Adrenal gland (tissue), 12 donors: ENCODE measurements around the gene FGF8. TPM values are rescaled to one million over a fixed set of nuclear protein-coding genes. Genes with fewer than 3 reads are reported as not detected.

ENCODE experiments used
- DNase-seq, 7 donors: peaks; one replicate each; pipeline ENCODE4 v3.0.0-alpha.2; 2019 to 2020
- H3K27ac ChIP-seq, 5 donors: fragments of 200-600 bp; sonication (generic) in 4 of 5; 1 replicate in 3 of 5; 2 replicates in 2 of 5; pipeline versions ENCODE4 v1.5.1 to v1.8.0; 2016 to 2020; ENCODE audit warnings: mild to moderate bottlenecking in 1 of 5
- H3K27me3 ChIP-seq: fragments of 200-600 bp; 2 replicates; pipeline ENCODE4 v1.8.0; 2021
- H3K36me3 ChIP-seq, 2 donors: fragments of 200-600 bp; replicated peaks in 1 of 2; 1 replicate in 1 of 2; 2 replicates in 1 of 2; pipeline versions ENCODE4 v1.5.1 to v1.8.0; 2018 to 2022
- H3K4me1 ChIP-seq, 2 donors: fragments of 200-600 bp; replicated peaks in 1 of 2; 1 replicate in 1 of 2; 2 replicates in 1 of 2; pipeline versions ENCODE4 v1.5.1 to v1.8.0; 2018 to 2021
- H3K4me3 ChIP-seq, 4 donors: fragments of 200-600 bp; sonication (generic) in 3 of 4; one replicate each; pipeline ENCODE4 v1.5.1; 2016 to 2018
- H3K9me3 ChIP-seq, 3 donors: fragments of 200-600 bp; sonication (generic) in 1 of 3; replicated peaks in 1 of 3; 1 replicate in 2 of 3; 2 replicates in 1 of 3; pipeline versions ENCODE4 v1.5.1 to v1.8.0; 2016 to 2021
- POLR2A ChIP-seq, 2 donors: fragments of 450-650 bp; IDR thresholded peaks; one replicate each; pipeline ENCODE4 v1.6.1; 2017; ENCODE audit warnings: antibody characterized with exemption in 2 of 2, mild to moderate bottlenecking in 2 of 2, moderate library complexity in 1 of 2
- WGBS, 4 donors: extraction: QIAGEN DNeasy Blood & Tissue Kit in 2 of 4; methylation state at CpG; one replicate each; pipeline versions ENCODE4 v1.1.5 to v1.1.7; 2013 to 2017; 5-methylcytosine and 5-hydroxymethylcytosine counted together
- intact Hi-C, 2 donors: fragments of 100-400 bp; cut with DNase I; formaldehyde crosslinking; loops; one replicate each; pipeline versions ENCODE4 v1.14.1 to v1.15.0; 2022 to 2023
- polyA plus RNA-seq, 3 donors: library from polyadenylated mRNA; stranded (reverse); fragments of 200-250 nt in 2 of 3; fragments of 350-450 nt in 1 of 3; fragmentation: Illumina TruSeq in 1 of 3; extraction: RNeasy Lipid Tissue Mini Kit (QIAGEN cat#74804) in 1 of 3; gene quantifications; one replicate each; pipeline ENCODE4 v1.2.3, GENCODE V29; 2013 to 2014
- total RNA-seq, 9 donors: library from RNA; depleted of rRNA in 4 of 9; stranded (reverse); fragments of >200 nt in 4 of 9; fragments of 120-200 nt in 1 of 9; fragmentation: NEBNext Ultra II Directional in 1 of 9; extraction: Animal tissue kit (Norgen Biotek cat#: 25700) in 1 of 9; gene quantifications; one replicate each; pipeline versions ENCODE4 v1.1.0 to v1.2.4, GENCODE V29; 2013 to 2023
- TF ChIP-seq, protein P1 (sequence below), 6 experiments: fragments of 450-650 bp in 4 of 6; fragments of 200-600 bp in 2 of 6; sonication (generic) in 1 of 6; IDR thresholded peaks; 1 replicate in 5 of 6; 2 replicates in 1 of 6; pipeline versions ENCODE4 v1.5.1 to v1.8.0; 2016 to 2021; ENCODE audit warnings: antibody characterized with exemption in 6 of 6, mild to moderate bottlenecking in 2 of 6, moderate library complexity in 1 of 6
- donor health status: healthy with polysubstance abuse.
- donor health status: Bipolar disorder and iron deficiency.
- donor health status: DM: yes; HTN: yes; CAD: no.
- donor health status: DM: no; HTN: no; CAD: no.
- donor health status: DM: no; HTN: no; CAD: no.
- donor health status: DM: yes; HTN: yes; CAD: no.

FGF8 gene
- total and polyA plus RNA-seq, 12 donors, result not detected

DNA sequence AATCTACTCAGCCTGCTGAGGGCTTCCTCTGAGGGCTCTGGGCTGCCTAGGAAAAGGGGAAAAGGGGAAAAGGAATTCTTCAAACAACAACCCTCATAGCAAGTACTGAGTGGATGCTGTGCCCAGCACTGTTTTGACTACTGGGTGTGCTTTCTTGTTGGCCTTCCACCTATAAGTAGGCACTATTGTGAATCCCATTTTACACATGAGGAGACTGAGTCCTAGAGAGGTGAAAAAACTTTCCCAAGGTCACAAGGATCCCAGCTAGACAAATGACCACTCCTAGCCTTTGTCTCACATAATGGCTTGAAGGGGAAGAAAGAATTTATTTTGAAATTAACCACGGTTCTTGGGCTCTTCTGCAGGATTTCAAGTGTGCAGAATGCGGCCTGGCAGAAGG is 17.1 kb downstream of the FGF8 start:
- no peak for DNase-seq
- H3K4me3 ChIP-seq, result no peak overlapping the region
- H3K9me3 ChIP-seq, result no peaks in the 10 kb centered on the region
- H3K36me3 ChIP-seq, result no peaks in the 10 kb centered on the region
- H3K27me3 ChIP-seq, result no peaks in the 10 kb centered on the region
- no peaks in the 10 kb centered on the region for H3K4me1 ChIP-seq
- intact Hi-C loops, result no loop called here
- no peak overlapping the region for H3K27ac ChIP-seq
- no peak for TF ChIP-seq POLR2A (IDR thresholded peaks at IDR 0.05)
- TF ChIP-seq, protein P1, sequence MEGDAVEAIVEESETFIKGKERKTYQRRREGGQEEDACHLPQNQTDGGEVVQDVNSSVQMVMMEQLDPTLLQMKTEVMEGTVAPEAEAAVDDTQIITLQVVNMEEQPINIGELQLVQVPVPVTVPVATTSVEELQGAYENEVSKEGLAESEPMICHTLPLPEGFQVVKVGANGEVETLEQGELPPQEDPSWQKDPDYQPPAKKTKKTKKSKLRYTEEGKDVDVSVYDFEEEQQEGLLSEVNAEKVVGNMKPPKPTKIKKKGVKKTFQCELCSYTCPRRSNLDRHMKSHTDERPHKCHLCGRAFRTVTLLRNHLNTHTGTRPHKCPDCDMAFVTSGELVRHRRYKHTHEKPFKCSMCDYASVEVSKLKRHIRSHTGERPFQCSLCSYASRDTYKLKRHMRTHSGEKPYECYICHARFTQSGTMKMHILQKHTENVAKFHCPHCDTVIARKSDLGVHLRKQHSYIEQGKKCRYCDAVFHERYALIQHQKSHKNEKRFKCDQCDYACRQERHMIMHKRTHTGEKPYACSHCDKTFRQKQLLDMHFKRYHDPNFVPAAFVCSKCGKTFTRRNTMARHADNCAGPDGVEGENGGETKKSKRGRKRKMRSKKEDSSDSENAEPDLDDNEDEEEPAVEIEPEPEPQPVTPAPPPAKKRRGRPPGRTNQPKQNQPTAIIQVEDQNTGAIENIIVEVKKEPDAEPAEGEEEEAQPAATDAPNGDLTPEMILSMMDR (IDR thresholded peaks at IDR 0.05), result no peak
- WGBS, 4 donors, result 83 to 93% (median 90%) methylated on average over 1 to 2 of the region's 2 CpGs

DNA sequence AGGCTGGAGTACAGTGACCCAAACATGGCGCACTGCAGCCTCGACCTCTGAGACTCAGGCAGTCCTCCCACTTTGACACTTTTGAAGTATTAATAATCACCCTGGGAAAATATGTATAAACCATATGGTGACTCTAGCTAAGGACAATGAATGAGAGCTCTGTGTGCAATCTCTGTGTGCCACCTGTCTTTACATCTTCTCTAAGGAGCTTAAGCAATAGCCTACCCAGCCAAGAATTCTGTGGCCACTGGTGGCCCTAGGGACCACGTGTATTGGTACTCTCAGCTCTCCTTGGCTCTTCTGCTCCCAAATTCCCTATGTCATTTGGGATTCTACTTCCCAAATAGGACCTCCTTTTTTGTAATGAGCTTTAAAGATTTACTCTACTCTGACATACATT is 23.7 kb downstream of the FGF8 start:
- no peak for TF ChIP-seq POLR2A (IDR thresholded peaks at IDR 0.05)
- TF ChIP-seq, protein P1 (IDR thresholded peaks at IDR 0.05), result no peak
- WGBS, 4 donors, result 67 to 81% (median 80%) methylated on average over 3 of the region's 3 CpGs
- H3K27me3 ChIP-seq, result no peaks in the 10 kb centered on the region
- no peak overlapping the region for H3K4me3 ChIP-seq
- no peak for DNase-seq
- H3K36me3 ChIP-seq, result no peaks in the 10 kb centered on the region
- H3K4me1 ChIP-seq, result no peaks in the 10 kb centered on the region
- H3K9me3 ChIP-seq, result no peaks in the 10 kb centered on the region
- no peak overlapping the region for H3K27ac ChIP-seq
- intact Hi-C loops, result no loop called here

DNA sequence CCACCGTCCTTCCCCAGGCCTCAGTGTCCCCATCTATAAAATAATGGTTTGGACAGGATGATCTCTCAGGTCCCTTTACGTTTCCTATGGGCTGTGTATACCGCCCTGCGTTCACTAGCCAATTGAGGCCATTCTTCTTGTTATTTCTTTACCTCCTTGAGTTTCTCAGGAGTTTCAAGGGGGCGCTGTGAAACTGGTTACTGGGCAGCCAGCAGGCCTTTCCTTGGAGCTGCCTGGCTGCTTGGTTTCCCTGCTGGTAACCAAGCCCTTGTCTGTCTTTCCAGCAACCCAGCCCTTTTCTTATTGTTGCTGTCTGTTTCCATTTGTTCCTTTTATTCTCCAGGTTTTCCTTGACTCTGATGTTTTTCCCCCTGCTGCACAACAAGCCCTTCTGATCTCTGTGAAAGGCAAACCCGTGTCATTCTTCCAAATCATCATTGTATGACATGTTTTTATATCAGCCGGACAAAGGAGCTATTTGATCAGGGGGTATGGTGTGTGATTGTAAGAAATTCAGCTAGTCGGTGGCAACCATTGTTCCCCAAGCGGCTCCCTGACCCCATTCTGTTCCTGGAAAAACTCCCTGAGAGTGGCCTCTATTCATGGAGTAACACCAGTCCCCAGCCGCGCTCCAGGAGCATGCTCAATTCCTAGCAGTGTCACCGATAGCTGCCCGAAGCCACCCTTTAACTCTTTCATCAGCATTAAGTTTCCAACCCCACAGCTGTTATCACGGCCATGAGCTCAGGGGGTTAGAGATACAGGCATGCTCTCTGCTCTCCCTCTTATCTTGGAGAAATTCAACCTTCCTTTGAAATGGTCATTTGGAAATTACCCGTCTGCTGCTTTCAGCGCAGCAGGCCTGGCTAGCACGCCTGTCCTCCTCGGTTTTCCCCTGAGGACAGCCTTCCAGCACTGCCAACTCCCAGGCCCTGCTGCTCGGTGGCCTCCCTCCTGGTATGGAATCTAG is 26.6 kb downstream of the FGF8 start:
- H3K4me3 ChIP-seq, result no peak overlapping the region
- TF ChIP-seq POLR2A (IDR thresholded peaks at IDR 0.05), result no peak
- TF ChIP-seq, protein P1 (IDR thresholded peaks at IDR 0.05), result no peak
- no peak overlapping the region for H3K27ac ChIP-seq
- no peaks in the 10 kb centered on the region for H3K27me3 ChIP-seq
- H3K4me1 ChIP-seq, result no peaks in the 10 kb centered on the region
- WGBS, 4 donors, result 76 to 80% (median 78%) methylated on average over 19 of the region's 19 CpGs
- peak in 1 of 7 donors; percentile 51 for DNase-seq
- intact Hi-C loops, result no loop called here
- H3K36me3 ChIP-seq, result no peaks in the 10 kb centered on the region
- no peaks in the 10 kb centered on the region for H3K9me3 ChIP-seq

DNA sequence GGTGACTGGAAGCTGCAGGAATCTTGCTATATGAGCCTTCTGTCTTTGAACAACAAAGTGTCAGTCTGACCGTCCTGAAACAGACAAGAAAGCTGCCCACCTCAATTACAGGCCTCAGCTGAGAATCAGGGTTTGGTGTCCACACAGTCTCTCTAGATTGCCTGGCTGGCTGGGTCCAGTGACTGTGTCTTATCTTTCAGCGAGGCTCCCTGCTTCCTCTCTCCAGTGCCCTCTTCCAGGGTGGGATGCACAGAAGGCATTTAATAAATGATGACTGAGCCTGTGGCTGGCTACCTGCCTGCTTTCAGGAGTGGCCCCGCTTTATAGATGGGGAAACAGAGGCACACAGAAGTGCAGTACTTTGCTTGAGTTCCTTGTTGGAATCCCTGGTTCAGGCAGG is 27.4 kb downstream of the FGF8 start:
- no peaks in the 10 kb centered on the region for H3K36me3 ChIP-seq
- intact Hi-C loops, result no loop called here
- no peak overlapping the region for H3K4me3 ChIP-seq
- H3K9me3 ChIP-seq, result no peaks in the 10 kb centered on the region
- no peak for TF ChIP-seq POLR2A (IDR thresholded peaks at IDR 0.05)
- TF ChIP-seq, protein P1 (IDR thresholded peaks at IDR 0.05), result no peak
- H3K27ac ChIP-seq, result no peak overlapping the region
- DNase-seq, result no peak
- H3K4me1 ChIP-seq, result no peaks in the 10 kb centered on the region
- H3K27me3 ChIP-seq, result no peaks in the 10 kb centered on the region
- WGBS, 4 donors, result 63 to 87% (median 82%) methylated on average over 3 of the region's 3 CpGs
